Osteoblast (primary cell): Measurements from ENCODE around the gene BCL2L14. TPM values are rescaled to one million over a fixed set of nuclear protein-coding genes. Genes with fewer than 3 reads are reported as not detected.
"Not testable (repeated sequence)": the region's sequence is repeated elsewhere in the genome, so short reads cannot be mapped to it uniquely, and the experiment has no call there.

Source experiments
- DNase-seq: peaks from one replicate; pipeline ENCODE4 v3.0.0; 2011; ENCODE audit warnings: low spot score, mixed read lengths; ENCODE audit not compliant: insufficient read length; ENCODE audit errors: missing footprints
- H2AFZ ChIP-seq: 2 replicates; pipeline ENCODE4 v1.6.0; 2011; ENCODE audit warnings: mild to moderate bottlenecking, low read length
- H3K27ac ChIP-seq: 2 replicates; pipeline ENCODE4 v1.5.1; 2011; ENCODE audit warnings: mild to moderate bottlenecking, low read depth, low read length, moderate library complexity
- H3K27me3 ChIP-seq: 2 replicates; pipeline ENCODE4 v1.6.0; 2012; ENCODE audit warnings: mild to moderate bottlenecking, control low read depth, inconsistent platforms, low read length, moderate library complexity; ENCODE audit not compliant: insufficient read depth
- H3K36me3 ChIP-seq: 2 replicates; pipeline ENCODE4 v1.5.1; 2011; ENCODE audit warnings: mild to moderate bottlenecking, low read length, control low read depth, moderate library complexity; ENCODE audit not compliant: insufficient read depth
- H3K4me1 ChIP-seq: 2 replicates; pipeline ENCODE4 v1.5.1; 2011; ENCODE audit warnings: mild to moderate bottlenecking, low read length, control low read depth, moderate library complexity; ENCODE audit not compliant: insufficient read depth
- H3K4me2 ChIP-seq: 2 replicates; pipeline ENCODE4 v1.6.0; 2011; ENCODE audit warnings: mild to moderate bottlenecking, low read length; ENCODE audit not compliant: insufficient read depth
- H3K4me3 ChIP-seq: fragments of 200-600 bp; sonication (generic); 3 replicates; pipeline ENCODE4 v1.5.1; 2012; ENCODE audit warnings: mild to moderate bottlenecking, low read length, inconsistent platforms; ENCODE audit not compliant: insufficient read depth
- H3K79me2 ChIP-seq: 2 replicates; pipeline ENCODE4 v1.6.0; 2012; ENCODE audit warnings: mild to moderate bottlenecking, low read length, control low read depth, inconsistent platforms; ENCODE audit not compliant: insufficient read depth
- H3K9me3 ChIP-seq: 2 replicates; pipeline ENCODE4 v1.5.1; 2011; ENCODE audit warnings: low read depth, low read length, control low read depth
- H4K20me1 ChIP-seq: 2 replicates; pipeline ENCODE4 v1.6.0; 2012; ENCODE audit warnings: mild to moderate bottlenecking, low read length, control low read depth; ENCODE audit not compliant: insufficient read depth
- total RNA-seq: library from RNA; depleted of rRNA; stranded (reverse); fragments of >200 nt; gene quantifications from 2 replicates; pipeline ENCODE4 v1.2.3, GENCODE V29; 2012
- TF ChIP-seq, protein P1 (sequence below): IDR thresholded peaks from 2 replicates; pipeline ENCODE4 v1.5.1; 2011; ENCODE audit warnings: mild to moderate bottlenecking, low read depth, low read length, moderate library complexity; ENCODE audit errors: extremely low read depth

The BCL2L14 gene
- total RNA-seq, 1 donor: not detected

DNA sequence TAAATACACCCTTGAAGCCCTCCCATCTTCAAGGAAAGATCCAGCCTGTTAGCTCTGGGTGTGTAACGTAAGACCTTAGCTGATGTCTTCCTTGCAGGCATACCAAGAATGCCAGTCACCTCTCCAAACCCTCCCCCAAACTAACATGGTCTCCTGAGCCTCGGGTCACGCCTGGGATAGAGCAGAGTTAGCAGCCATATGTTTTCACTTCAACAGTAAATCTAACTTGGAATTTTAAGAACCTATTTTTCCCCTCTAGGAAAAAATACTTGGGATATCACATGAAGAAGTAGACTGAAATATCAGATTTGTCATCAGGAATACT is 27.9 kb downstream of the BCL2L14 start:
- TF ChIP-seq, protein P1, sequence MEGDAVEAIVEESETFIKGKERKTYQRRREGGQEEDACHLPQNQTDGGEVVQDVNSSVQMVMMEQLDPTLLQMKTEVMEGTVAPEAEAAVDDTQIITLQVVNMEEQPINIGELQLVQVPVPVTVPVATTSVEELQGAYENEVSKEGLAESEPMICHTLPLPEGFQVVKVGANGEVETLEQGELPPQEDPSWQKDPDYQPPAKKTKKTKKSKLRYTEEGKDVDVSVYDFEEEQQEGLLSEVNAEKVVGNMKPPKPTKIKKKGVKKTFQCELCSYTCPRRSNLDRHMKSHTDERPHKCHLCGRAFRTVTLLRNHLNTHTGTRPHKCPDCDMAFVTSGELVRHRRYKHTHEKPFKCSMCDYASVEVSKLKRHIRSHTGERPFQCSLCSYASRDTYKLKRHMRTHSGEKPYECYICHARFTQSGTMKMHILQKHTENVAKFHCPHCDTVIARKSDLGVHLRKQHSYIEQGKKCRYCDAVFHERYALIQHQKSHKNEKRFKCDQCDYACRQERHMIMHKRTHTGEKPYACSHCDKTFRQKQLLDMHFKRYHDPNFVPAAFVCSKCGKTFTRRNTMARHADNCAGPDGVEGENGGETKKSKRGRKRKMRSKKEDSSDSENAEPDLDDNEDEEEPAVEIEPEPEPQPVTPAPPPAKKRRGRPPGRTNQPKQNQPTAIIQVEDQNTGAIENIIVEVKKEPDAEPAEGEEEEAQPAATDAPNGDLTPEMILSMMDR: no peak
- H3K79me2 ChIP-seq: no peaks in the 10 kb centered on the region
- no peaks in the 10 kb centered on the region for H3K27me3 ChIP-seq
- no peak overlapping the region for H3K27ac ChIP-seq
- no peaks in the 10 kb centered on the region for H3K9me3 ChIP-seq
- no peaks in the 10 kb centered on the region for H3K4me1 ChIP-seq
- H3K36me3 ChIP-seq: no peaks in the 10 kb centered on the region
- H3K4me2 ChIP-seq: no peak overlapping the region
- H3K4me3 ChIP-seq: no peak overlapping the region
- no peak overlapping the region for H2AFZ ChIP-seq
- no peak for DNase-seq
- H4K20me1 ChIP-seq: no peaks in the 10 kb centered on the region

DNA sequence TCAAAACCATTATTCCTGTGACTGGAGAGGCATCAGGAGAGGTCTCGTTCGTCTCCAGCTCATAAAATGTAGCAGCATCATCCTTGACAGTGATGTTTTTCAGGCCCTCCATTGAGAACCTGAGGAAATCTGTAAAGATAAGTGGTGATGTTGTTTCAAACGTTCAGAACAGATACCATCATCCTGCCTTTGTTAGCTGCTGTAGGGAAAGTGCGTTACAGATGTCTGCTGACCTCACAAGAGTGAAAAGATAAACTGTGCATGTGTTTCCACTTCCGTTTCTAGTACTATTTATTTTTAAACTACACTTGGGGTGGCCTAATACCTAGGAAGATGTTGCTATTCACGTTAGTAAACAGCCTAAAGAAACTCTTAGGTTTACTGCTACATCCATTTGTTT is 28.4 kb downstream of the BCL2L14 start:
- H2AFZ ChIP-seq: no peak overlapping the region
- DNase-seq: no peak
- no peak overlapping the region for H3K4me3 ChIP-seq
- no peaks in the 10 kb centered on the region for H3K4me1 ChIP-seq
- no peaks in the 10 kb centered on the region for H3K27me3 ChIP-seq
- H3K9me3 ChIP-seq: no peaks in the 10 kb centered on the region
- TF ChIP-seq, protein P1: no peak
- H3K36me3 ChIP-seq: no peaks in the 10 kb centered on the region
- H3K4me2 ChIP-seq: no peak overlapping the region
- no peaks in the 10 kb centered on the region for H4K20me1 ChIP-seq
- H3K27ac ChIP-seq: no peak overlapping the region
- no peaks in the 10 kb centered on the region for H3K79me2 ChIP-seq

DNA sequence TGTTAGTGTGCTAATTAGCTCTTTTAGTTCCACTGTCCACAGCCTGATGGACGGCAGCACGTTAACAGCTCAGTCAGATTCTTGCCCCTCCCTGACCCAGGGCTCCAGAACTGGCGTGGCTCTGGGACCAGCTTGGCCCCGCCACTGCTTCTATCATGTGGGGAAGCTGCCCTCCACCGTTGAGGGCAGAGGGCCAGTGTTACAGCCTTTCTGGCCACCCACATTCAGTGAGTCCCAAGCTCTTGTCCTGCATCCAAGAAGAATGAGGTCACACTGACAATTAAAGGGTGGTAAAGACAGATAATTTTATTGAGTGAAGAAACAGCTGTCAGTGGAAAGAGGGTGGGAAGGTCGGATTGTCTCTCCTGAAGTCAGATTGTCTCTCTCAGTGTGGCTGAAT is 36.9 kb downstream of the BCL2L14 start:
- Histone ChIP-seq H2AFZ (no peak overlapping the region), H4K20me1 (no peaks in the 10 kb centered on the region), H3K9me3 (no peaks in the 10 kb centered on the region), H3K27ac (no peak overlapping the region), H3K4me2 (no peak overlapping the region), H3K4me3 (no peak overlapping the region), H3K27me3 (no peaks in the 10 kb centered on the region), H3K79me2 (no peaks in the 10 kb centered on the region), H3K4me1 (no peaks in the 10 kb centered on the region), H3K36me3 (no peaks in the 10 kb centered on the region)
- no peak for DNase-seq
- TF ChIP-seq, protein P1: no peak

DNA sequence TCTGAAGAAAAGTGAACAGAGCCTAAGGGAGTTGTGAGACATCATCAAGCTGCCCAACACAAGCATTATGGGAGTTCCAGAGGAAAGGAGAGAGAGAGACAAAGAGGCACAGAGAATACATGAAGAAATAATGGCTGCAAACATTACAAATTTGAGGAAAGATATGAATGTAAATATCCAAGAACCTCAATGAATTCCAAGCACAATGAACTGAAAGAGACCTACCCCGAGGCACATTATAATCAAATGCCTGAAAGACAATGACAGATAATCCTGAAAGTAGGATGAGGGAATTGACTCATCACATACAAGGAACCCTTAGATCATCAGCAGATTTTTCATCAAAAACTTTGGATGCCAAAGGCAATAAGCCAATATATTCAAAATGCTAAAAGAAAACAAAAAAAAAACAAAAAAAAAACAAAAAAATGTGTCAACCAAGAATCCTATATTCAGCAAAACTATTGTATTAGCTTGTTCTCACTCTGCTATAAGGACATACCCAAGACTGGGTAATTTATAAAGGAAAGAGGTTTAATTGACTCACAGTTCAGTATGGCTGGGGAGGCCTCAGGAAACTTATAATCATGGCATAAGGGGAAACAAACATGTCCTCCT is 37.8 kb downstream of the BCL2L14 start:
- Histone ChIP-seq H3K4me2 (no peak overlapping the region), H3K9me3 (no peaks in the 10 kb centered on the region), H3K79me2 (no peaks in the 10 kb centered on the region), H3K27ac (no peak overlapping the region), H3K27me3 (no peaks in the 10 kb centered on the region), H3K4me1 (no peaks in the 10 kb centered on the region), H3K36me3 (no peaks in the 10 kb centered on the region), H3K4me3 (no peak overlapping the region), H2AFZ (no peak overlapping the region), H4K20me1 (no peaks in the 10 kb centered on the region)
- TF ChIP-seq, protein P1: no peak
- DNase-seq: no peak

DNA sequence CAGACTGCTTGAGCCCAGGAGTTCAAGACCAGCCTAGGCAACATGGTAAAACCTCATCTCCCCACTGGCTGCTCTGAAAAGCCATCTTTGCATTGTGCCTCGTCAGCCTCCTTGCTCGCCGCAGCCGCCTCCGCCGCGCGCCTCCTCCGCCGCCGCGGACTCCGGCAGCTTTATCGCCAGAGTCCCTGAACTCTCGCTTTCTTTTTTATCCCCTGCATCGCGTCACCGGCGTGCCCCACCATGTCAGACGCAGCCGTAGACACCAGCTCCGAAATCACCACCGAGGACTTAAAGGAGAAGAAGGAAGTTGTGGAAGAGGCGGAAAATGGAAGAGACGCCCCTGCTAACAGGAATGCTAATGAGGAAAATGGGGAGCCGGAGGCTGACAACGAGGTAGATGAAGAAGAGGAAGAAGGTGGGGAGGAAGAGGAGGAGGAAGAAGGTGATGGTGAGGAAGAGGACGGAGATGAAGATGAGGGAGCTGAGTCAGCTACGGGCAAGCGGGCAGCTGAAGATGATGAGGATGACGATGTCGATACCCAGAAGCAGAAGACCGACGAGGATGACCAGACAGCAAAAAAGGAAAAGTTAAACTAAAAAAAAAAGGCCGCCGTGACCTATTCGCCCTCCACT is 40.3 kb downstream of the BCL2L14 start:
- not testable (repeated sequence) for H3K4me2 ChIP-seq, H3K36me3 ChIP-seq, H3K9me3 ChIP-seq, H3K27me3 ChIP-seq, H2AFZ ChIP-seq, H3K79me2 ChIP-seq, H3K4me1 ChIP-seq, H4K20me1 ChIP-seq, DNase-seq, H3K4me3 ChIP-seq, H3K27ac ChIP-seq
